GM18508 (cell line): Measurements from ENCODE around the gene ATP6AP2.
"Not testable (repeated sequence)": the region's sequence is repeated elsewhere in the genome, so short reads cannot be mapped to it uniquely, and the experiment has no call there.

Experiments
- ATAC-seq: cut with Tn5 transposase; IDR thresholded peaks from one replicate; pipeline ENCODE4 v1.9.1; 2021; ENCODE audit warnings: moderate number of reproducible peaks; ENCODE audit not compliant: insufficient read depth, unreplicated experiment

ATP6AP2 gene

DNA sequence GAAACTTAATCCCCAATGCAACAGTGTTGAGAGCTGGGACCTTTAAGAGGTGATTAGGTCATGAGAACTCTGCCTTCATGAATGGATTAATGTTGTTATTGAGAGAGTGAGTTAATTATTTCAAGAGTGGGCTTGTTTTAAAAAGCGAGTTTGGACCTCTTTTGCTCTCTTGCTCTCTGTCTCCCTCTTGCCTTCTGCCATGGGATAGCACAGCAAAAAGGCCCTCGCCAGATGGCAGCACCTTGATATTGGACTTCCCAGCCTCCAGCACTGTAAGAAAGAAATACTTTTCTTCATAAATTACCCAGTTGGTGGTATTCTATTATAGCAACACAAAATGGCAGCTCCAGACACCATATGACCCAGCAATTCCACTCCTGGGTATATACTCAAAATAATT, 7.0 kb upstream of the ATP6AP2 start:
- ATAC-seq, result no peak

DNA sequence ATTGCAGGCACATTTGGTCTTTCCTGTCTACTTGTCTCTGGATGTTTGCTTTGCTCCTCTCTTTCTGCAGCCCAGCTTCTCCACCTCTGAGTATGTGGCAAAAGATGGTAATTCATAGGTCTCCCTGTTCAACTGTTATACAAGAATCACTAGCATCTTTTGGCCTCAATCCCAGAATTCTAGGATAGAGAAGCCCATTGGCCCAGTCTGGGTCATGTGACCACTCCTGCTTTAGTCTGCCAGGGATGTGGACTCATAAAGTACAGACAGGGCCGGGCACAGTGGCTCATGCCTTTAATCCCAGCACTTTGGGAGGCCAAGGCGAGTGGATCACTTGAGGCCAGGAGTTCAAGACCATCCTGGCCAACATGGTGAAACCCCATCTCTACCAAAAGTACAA, 5.4 kb upstream of the ATP6AP2 start:
- ATAC-seq, result not testable (repeated sequence)

DNA sequence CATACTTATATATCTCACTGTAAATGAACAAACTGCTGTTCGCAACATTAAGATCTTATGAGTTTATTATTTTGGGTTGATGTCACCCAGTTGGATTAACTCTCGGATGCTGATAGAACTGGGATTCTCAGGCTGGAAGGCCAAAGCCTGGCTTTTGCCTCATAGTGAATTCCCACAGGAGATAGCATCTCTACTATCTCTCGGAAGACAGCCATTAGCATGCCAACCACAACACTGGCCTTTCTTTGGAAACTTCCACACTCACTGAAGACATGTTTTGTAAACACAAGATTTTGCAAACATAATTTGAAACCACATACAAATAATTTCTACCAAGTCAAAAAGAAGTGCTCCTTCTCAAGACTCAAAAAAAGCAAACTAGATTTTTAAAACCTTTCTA, 4.5 kb upstream of the ATP6AP2 start:
- ATAC-seq, result no peak

DNA sequence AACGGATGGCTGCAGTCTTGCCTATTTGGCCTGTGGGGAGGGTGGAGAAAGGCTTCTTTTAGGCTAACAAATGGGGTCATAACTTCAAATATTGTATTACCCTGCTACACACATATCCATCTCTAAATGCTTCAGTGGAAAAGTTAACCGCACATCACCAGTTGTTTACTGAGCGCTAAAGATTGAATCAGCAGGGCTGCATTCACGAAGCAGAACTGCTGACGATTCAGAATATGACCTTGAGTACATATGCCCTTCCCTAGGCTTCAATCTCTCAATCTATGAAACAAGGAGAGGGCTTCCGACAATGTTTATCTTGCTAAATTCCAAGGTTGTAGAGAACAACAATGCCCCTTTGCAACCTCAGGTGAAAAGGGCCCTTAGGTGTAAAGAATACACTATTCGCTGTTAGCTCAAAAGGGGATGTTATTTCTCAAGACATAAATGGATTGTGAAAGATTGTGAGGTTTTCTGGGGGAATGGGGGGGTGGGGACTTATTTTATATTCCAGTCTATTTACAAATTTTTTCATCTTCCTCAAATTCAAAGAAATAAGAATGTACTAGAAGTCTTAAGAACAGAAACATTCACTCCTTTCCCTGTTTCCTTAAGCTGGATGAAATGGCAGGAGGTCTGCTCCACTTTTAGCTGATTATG, 2.6 kb upstream of the ATP6AP2 start:
- no peak for ATAC-seq

DNA sequence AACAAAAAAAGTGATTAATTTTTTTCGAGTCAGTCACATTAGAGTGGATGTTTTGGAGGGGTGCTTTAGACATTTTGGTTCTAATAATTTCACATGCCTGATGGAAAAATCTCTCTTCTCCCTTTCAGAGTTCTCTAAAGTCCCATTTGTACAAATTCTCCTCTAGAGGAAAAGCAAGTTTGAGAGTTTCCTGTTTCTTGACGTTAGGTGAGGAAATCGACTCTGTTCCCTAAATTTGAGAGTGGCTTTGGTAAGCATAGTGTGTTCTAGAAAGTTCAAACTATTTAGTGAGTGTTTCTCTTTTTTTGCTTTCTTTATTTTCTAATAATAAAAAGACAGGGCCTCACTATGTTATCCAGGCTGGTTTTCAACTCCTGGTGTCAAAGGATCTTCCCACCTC, 1.6 kb upstream of the ATP6AP2 start:
- no peak for ATAC-seq

DNA sequence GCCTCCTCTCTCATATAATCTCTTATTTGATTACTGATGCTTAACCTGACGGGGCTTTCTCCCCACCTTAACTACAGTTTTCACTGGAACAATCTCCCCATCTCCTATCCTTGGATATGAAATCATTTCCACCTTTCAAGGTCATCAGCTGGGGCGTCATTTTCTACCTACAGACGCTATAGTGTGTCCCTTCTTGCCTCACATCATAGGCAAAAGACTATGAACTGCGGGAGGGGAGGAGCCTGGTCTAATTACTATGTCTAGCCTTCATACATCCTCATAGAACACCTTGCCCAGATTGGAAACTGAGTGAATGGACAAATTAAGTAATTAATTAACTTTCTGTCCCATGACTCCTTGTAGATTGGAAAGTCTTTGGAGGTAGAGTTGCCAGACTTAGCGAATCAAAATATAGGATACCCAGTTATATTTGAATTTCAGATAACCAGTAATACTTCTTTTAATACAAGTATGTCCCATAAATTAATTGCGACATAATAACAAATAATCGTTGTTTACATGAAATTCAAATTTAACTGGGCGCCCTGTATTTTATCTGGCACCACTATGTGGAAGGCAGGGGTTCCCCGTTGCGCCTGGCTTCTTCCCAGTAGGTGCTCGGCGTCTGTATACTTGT, 752 bp upstream of the ATP6AP2 start:
- ATAC-seq, result no peak

DNA sequence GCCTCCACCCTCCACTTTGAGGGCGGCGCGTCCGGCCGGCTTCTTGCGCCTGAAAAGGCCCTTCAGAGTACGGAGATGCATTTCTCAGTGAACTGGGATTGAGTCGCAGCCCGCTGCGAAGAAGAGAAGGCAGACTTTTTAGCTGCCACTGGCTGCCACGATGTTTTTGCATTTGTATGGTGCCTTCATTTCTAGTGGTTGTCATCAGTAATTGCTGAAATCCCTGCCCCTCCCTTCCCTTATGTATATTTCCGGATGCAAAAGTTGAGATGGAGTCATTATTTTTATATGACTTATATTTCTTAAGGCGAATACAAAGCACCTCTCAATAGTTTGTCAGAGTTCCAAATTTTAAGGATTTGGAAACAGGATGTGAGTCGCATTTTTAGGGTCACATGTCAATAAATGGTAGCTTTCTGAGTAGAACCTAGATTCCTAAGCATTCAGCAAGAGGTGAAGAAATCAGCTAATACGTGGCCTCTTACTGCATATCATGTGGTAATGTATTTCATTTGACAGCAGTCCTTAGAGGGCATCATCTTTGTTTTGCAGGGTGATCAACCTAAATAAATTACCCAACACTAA, 658 bp downstream of the ATP6AP2 start:
- ATAC-seq, result no peak

DNA sequence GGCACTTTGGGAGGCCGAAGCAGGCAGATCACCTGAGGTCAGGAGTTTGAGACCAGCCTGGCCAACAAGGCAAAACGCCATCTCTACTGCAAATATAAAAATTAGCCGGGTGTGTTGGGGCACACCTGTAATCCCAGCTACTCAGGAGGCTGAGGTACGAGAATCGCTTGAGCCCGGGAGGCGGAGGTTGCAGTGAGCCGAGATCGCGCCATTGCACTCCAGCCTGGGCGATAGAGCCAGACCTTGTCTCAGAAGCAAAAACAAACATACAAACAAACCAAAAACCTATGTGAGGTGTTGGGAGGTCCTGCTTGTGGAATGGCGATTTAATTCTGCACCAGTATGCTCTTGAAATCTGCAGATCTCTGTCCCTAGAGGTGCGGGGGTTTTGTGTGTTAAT, 1.4 kb downstream of the ATP6AP2 start:
- not testable (repeated sequence) for ATAC-seq

DNA sequence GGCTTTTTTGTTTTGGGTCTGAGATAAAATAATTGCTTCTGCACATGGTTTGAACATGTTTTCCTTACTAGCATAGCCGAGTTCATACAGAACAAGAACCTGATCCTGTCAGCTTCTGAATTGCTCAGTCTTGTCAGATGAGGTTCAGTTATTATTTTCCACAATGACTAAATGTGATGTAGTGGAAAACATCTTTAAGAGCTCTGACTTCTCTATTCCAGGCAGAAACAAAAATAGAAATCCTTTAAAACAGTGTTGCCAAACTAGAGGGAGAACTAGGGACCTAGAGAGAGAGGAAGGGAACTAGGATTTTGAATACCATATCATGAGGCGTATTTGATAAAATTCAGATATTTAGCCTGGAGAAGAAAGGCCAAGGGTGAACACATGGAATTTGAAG, 2.0 kb downstream of the ATP6AP2 start:
- ATAC-seq, result no peak

DNA sequence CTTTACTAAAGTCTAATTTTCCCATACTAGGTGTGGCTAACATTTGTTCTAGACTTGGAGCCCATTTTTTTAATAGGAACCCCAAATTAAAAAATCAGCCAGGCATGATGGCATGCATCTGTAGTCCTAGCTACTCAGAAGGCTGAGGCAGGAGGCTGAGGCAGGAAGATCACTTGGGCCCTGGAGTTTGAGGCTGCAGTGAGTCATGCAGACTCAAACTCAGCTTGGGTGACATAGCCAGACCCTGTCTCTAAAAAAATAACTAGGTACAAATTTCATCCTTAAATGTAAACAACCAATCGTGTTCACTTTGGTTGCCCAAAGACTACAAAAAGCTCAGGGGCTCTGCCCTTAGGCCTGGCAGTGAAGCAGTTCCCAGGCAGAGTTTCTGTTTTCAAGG, 6.9 kb downstream of the ATP6AP2 start:
- not testable (repeated sequence) for ATAC-seq

DNA sequence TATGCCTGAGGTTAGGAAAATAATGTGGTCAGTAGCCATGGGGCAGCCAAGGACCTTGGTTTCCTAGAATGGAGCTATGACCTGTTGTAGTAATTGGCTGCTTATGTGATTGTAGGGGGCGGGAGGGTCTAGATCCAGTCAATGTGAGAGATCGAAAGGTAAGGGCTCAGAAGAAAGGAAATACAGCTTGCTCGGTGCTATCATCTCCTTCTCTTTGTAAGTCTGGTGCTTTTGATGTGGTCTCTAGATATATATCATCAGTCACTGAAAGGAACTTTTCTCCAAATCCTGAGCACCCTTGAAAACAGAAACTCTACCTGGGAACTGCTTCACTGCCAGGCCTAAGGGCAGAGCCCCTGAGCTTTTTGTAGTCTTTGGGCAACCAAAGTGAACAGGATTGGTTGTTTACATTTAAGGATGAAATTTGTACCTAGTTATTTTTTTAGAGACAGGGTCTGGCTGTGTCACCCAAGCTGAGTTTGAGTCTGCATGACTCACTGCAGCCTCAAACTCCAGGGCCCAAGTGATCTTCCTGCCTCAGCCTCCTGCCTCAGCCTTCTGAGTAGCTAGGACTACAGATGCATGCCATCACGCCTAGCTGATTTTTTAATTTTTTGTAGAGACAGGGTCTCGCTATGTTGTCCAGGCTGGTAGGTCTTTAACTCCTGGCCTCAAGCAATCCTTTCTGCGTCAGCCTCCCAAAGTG, 9.0 kb downstream of the ATP6AP2 start:
- not testable (repeated sequence) for ATAC-seq

DNA sequence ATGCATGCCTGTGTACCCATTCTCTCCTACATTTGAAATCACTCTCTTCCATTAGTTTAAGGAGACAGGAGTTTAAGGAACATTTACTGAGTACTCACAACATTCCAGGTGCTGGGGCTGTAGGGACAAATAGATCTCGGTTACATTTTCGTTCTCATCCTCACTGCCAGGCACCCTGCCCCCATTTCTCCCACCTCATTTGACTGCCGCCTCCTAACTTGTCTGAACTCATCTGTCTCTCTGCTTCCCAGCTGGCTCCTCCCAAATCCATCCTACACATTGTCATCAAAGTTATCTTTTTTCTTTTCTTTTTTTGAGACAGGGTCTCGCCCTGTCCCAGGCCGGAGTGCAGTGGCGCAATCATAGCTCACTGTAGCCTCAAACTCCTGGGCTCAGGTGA, 22.7 kb downstream of the ATP6AP2 start:
- no peak for ATAC-seq

DNA sequence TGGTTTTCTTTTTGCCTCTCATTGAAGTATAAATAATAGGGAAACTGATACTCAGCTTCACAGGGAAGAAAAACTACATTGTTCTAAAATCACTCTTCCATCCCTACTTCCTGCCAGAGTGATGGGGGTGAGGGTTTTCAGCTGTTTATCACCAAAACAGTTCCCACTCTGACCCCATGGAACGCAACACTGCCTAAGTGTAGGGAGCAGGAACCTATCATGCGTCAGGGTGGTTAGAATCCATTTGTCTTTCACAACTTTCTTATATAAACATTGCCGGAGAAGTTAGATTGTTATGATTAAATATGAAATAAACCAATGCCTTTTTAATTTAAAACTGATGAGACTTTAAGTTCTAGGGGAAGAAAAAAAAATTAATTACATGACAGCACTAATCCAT, 26.6 kb downstream of the ATP6AP2 start:
- ATAC-seq, result no peak

DNA sequence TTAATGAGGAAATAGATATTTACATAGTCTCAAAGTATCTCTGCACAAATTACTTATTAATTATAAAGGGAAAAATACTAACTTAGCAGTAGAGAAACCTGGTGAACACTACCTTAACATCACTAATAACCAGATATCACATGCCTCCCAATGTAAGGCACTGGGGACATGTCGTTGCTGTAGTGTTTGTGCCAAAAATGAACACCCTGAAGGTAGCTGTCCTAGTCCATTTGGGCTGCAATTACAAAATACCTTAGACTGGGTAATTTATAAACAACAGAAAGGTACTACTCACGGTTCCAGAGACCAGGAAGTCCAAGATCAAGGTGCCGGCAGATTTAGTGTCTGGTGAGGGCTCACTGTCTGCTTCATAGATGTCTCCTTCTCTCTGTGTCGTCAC, 31.7 kb downstream of the ATP6AP2 start:
- ATAC-seq, result no peak

DNA sequence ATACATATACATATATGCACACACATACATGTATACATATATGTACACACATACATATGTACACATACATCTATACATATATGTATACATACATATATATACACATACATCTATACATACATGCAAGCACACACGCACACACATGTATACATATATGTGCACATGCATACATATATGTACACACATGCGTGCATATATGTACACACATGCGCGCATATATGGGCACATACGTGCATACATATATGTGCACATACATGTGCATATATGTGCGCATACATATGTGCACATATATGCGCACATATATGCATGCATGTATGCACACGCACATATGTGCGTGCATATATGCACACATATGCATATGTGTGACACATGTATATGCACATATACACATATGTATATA, 35.2 kb downstream of the ATP6AP2 start:
- ATAC-seq, result no peak

DNA sequence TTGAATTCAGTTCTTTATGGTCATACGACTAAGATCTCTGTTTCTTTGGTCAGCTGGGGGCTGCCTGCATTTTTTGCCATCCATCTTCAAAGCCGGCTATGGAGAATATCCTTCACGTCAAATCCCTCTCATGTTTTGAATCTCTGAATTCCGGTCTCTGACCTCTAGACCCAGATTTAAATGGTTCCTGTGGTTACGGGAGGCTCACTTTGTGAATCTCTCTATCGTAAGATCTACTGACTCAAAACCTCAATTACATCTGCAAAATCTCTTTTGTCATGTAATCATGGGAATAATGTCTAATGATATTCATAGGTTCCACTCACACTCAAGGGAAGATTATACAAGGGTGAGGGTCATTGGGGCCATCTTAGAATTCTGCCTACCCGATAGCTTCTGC, 36.8 kb downstream of the ATP6AP2 start:
- no peak for ATAC-seq

DNA sequence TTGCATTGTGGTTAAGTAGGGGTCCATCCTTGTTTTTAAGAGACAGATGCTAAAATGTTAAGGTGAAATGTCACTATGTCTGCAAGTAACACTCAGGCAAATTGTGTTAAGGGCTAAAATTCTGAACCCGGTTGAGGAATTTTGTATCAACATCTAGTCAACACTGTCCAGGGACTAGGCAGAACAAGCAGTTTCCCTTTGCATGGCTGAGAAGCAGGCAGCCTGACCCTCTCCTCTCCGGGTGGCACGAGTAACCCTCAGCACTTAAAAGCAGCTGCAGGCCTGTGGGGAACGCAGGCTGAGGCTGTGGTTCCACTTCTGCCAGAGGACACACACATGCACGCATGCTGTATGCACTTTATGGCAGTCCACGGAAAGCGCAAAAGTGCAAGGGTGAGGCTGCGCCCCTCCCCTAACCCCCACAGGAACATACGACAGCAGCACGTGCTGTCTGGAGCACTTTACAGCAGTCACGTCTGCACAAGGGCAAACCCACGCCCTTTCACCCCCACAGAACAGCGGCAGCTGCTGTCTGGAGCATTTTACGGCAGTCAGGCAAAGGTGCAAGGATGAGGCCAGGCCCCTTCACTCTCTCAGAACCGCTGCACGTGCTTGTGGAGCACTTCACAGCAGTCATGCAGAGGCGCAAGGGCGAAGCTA, 41.8 kb downstream of the ATP6AP2 start:
- no peak for ATAC-seq

DNA sequence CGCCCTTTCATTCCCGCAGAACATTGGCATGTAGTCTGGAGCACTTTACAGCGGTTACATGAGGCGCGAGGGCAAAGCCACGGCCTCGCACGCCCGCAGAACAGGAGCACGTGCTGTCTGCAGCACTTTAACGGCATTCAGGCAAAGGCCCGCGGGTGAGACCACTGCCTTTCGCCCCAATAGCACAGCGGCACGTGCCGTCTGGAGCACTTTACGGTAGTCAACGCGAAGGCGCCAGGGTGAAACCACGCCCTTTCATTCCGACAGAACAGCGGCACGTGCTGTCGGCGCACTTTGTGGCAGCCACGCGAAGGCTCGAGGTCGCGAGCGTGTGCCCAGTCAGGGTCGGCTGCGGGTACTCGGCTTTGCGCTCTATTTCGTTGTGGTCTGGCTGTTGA, 42.4 kb downstream of the ATP6AP2 start, which contains the start of gene MPC1L:
Gene MPC1L, plus strand, starts transcription at position 290 of the 398 bp plus-strand sequence. CDS start 138 bp downstream, outside the sequence.
- ATAC-seq, result no peak

DNA sequence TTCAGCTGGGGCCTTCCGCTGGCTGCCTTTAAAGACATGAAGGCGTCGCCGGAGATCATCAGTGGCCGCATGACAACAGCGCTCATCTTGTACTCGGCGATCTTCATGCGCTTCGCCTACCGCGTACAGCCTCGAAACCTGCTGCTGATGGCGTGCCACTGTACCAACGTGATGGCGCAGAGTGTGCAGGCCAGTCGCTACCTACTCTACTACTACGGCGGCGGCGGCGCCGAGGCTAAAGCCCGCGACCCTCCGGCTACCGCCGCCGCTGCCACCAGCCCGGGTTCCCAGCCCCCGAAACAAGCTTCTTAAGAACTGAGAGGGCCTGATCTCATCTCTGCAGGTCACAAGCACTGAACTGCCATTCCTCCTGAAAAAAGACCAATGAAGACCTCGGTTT, 42.9 kb downstream of the ATP6AP2 start:
- ATAC-seq, result no peak

DNA sequence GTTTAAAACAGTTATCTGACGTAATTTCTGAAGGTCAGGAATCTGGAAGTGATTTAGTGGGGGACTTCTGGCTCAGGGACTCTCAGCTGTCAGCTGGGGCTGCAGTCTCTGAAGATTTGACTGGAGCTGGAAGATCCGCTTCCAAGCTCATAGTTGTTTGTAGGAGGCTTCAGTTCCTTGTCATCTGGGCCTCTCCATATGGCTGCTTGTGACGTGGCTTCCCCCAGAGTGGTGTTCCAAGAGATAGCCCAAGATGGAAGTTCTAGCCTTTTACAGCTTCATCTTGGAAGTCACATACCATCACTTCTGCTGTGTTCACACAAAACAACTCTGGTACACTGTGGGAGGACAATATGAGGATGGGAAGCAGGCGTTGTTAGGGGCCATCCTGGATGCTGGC, 44.5 kb downstream of the ATP6AP2 start:
- ATAC-seq, result no peak

DNA sequence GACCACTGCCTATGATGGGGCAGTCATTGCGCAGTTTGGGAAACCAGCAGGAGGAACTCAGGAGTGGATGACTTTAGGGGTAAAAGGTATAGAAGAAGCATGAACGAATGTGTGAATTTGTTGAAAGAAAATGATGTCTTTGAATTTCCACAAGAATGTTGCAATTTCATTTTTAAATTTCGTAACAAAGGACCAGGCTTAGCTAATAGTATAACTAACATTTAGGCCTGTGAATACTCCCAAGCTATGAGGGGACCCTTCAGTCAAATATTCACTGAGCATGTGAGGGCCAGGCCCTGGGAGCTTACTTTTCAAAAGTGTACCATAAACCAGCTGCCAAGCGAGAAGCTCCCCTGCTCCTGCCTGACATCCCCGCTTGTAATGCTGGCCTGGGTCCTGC, 47.7 kb downstream of the ATP6AP2 start:
- ATAC-seq, result no peak
